ENCODE data around the gene CAPN8.

CAPN8 gene

GRCh38 chr1:223665592-223666312 is at the start of gene CAPN8:
TSS of gene CAPN8 (minus strand) at chr1:223665701. CDS start at chr1:223665646, 55 bp downstream.
- in situ Hi-C loops (cut with MboI; ENCODE audit: low sequenced_read_pairs), result no loop called here

- in situ Hi-C loops (cut with MboI; ENCODE audit: low sequenced_read_pairs), result loop anchor here (5.0 kb wide), 1 partner anchor 42 kb away; no protein-coding TSS in a partner anchor
Measured at GRCh38 chr1:223714849-223715603, 49.5 kb upstream of the CAPN8 start.

GRCh38 chr1:223714421-223714724 is 48.9 kb upstream of the CAPN8 start:
- in situ Hi-C loops (cut with MboI; ENCODE audit: low sequenced_read_pairs), result no loop called here

- in situ Hi-C loops (cut with MboI; ENCODE audit: low sequenced_read_pairs), result no loop called here
Measured at GRCh38 chr1:223713546-223714420, 48.3 kb upstream of the CAPN8 start.

- in situ Hi-C loops (cut with MboI; ENCODE audit: low sequenced_read_pairs), result no loop called here
Measured at GRCh38 chr1:223712850-223713474, 47.5 kb upstream of the CAPN8 start.

- in situ Hi-C loops (cut with MboI; ENCODE audit: low sequenced_read_pairs), result no loop called here
Measured at GRCh38 chr1:223712194-223712849, 46.8 kb upstream of the CAPN8 start, which contains the start of gene CAPN2. TSS of gene CAPN2 (plus strand) at chr1:223712539. CDS start at chr1:223712641, 102 bp downstream.

- in situ Hi-C loops (cut with MboI; ENCODE audit: low sequenced_read_pairs), result no loop called here
Measured at GRCh38 chr1:223711747-223712193, 46.3 kb upstream of the CAPN8 start.

- in situ Hi-C loops (cut with MboI; ENCODE audit: low sequenced_read_pairs), result no loop called here
Measured at GRCh38 chr1:223711173-223711572, 45.7 kb upstream of the CAPN8 start.

- in situ Hi-C loops (cut with MboI; ENCODE audit: low sequenced_read_pairs), result no loop called here
Measured at GRCh38 chr1:223710179-223711133, 45.0 kb upstream of the CAPN8 start.

GRCh38 chr1:223709598-223709997 is 44.1 kb upstream of the CAPN8 start:
- in situ Hi-C loops (cut with MboI; ENCODE audit: low sequenced_read_pairs), result no loop called here

GRCh38 chr1:223708651-223709268 is 43.3 kb upstream of the CAPN8 start:
- in situ Hi-C loops (cut with MboI; ENCODE audit: low sequenced_read_pairs), result no loop called here

GRCh38 chr1:223708001-223708359 is 42.5 kb upstream of the CAPN8 start:
- in situ Hi-C loops (cut with MboI; ENCODE audit: low sequenced_read_pairs), result no loop called here

GRCh38 chr1:223707256-223708000 is 41.9 kb upstream of the CAPN8 start:
- in situ Hi-C loops (cut with MboI; ENCODE audit: low sequenced_read_pairs), result no loop called here

GRCh38 chr1:223706077-223706973 is 40.8 kb upstream of the CAPN8 start:
- in situ Hi-C loops (cut with MboI; ENCODE audit: low sequenced_read_pairs), result no loop called here

- in situ Hi-C loops (cut with MboI; ENCODE audit: low sequenced_read_pairs), result no loop called here
Measured at GRCh38 chr1:223704921-223705878, 39.7 kb upstream of the CAPN8 start.

GRCh38 chr1:223703668-223704013 is 38.1 kb upstream of the CAPN8 start:
- in situ Hi-C loops (cut with MboI; ENCODE audit: low sequenced_read_pairs), result no loop called here
